Panc1 (cell line): Measurements from ENCODE around the gene RPP30.

ENCODE experiments used
- CTCF ChIP-seq: fragments of 450-650 bp; IDR thresholded peaks from 2 replicates; pipeline ENCODE4 v1.5.1; 2017; ENCODE audit warnings: mild to moderate bottlenecking
- POLR2AphosphoS5 ChIP-seq: IDR thresholded peaks from 2 replicates; pipeline ENCODE4 v1.6.1; 2012; ENCODE audit warnings: mild to moderate bottlenecking, low read depth, low read length, moderate library complexity
- TCF7L2 ChIP-seq: IDR thresholded peaks from 2 replicates; pipeline ENCODE4 v1.6.1; 2011; ENCODE audit warnings: mild to moderate bottlenecking, low read depth, low read length, inconsistent platforms

GRCh38 chr10:90947030-90947960, 75.5 kb downstream of the RPP30 start:
- TF ChIP-seq CTCF (no peak), TCF7L2 (no peak), POLR2AphosphoS5 (no peak)
